GM19372 (cell line): ENCODE measurements around the gene CDC5L.

Experiments
- ATAC-seq: cut with Tn5 transposase; IDR thresholded peaks from one replicate; pipeline ENCODE4 v1.9.1; 2021; ENCODE audit warnings: mild to moderate bottlenecking, low read depth, moderate library complexity; ENCODE audit not compliant: unreplicated experiment

The CDC5L gene

GRCh38 chr6:44373051-44373450, 14.5 kb upstream of the CDC5L start:
- ATAC-seq = no peak

GRCh38 chr6:44373787-44374186, 13.7 kb upstream of the CDC5L start:
- no peak for ATAC-seq

GRCh38 chr6:44375071-44375470, 12.4 kb upstream of the CDC5L start:
- ATAC-seq = no peak

GRCh38 chr6:44377484-44377883, 10.0 kb upstream of the CDC5L start:
- ATAC-seq = no peak

- no peak for ATAC-seq
These were observed 9.5 kb upstream of the CDC5L start for GRCh38 chr6:44377971-44378370.

- ATAC-seq = no peak
These were observed 5.8 kb upstream of the CDC5L start for GRCh38 chr6:44381739-44382138.

- no peak for ATAC-seq
These were observed 1.1 kb upstream of the CDC5L start for GRCh38 chr6:44386364-44386928.

GRCh38 chr6:44386929-44387345, 569 bp upstream of the CDC5L start:
- no peak for ATAC-seq

- ATAC-seq = no peak
These were observed 605 bp downstream of the CDC5L start for GRCh38 chr6:44388135-44388487.

GRCh38 chr6:44388887-44389286, 1.4 kb downstream of the CDC5L start:
- ATAC-seq = no peak

- no peak for ATAC-seq
These were observed 2.7 kb downstream of the CDC5L start for GRCh38 chr6:44390158-44390683.

- no peak for ATAC-seq
These were observed 8.0 kb downstream of the CDC5L start for GRCh38 chr6:44395501-44395900.

- ATAC-seq = no peak
These were observed 9.5 kb downstream of the CDC5L start for GRCh38 chr6:44396968-44397367.

GRCh38 chr6:44397424-44398164, 10.1 kb downstream of the CDC5L start:
- ATAC-seq = no peak

GRCh38 chr6:44399991-44400390, 12.5 kb downstream of the CDC5L start:
- no peak for ATAC-seq

GRCh38 chr6:44400572-44400971, 13.1 kb downstream of the CDC5L start:
- no peak for ATAC-seq

- no peak for ATAC-seq
These were observed 13.6 kb downstream of the CDC5L start for GRCh38 chr6:44401138-44401537.

- ATAC-seq = no peak
These were observed 16.7 kb downstream of the CDC5L start for GRCh38 chr6:44404022-44404714.

GRCh38 chr6:44404715-44405099, 17.2 kb downstream of the CDC5L start:
- no peak for ATAC-seq

GRCh38 chr6:44407951-44408670, 20.6 kb downstream of the CDC5L start:
- ATAC-seq = no peak

GRCh38 chr6:44409207-44409794, 21.8 kb downstream of the CDC5L start:
- no peak for ATAC-seq
